HEK293 (cell line): ENCODE measurements around the gene MMP1.

ENCODE experiments used
- CTCF ChIA-PET: fragments of 350-600 bp; formaldehyde crosslinking; extraction: SDS; loops from one replicate; lab custom pipeline; 2021; ENCODE audit warnings: antibody characterized with exemption; lab: Yijun Ruan, JAX
- POLR2A ChIA-PET: fragments of 300-600 bp; formaldehyde crosslinking; extraction: SDS; loops from one replicate; lab custom pipeline; 2020; ENCODE audit warnings: antibody characterized with exemption, inconsistent platforms; lab: Yijun Ruan, JAX
- H3K27ac ChIP-seq: fragments of 200-500 bp; sonication (Bioruptor generic); 2 replicates; pipeline ENCODE4 v1.5.1; 2014; ENCODE audit warnings: low read depth, low read length, control low read depth, inconsistent platforms; ENCODE audit errors: extremely low read depth
- H3K36me3 ChIP-seq, 2 experiments: fragments of 200-500 bp in 1 of 2; sonication (Bioruptor generic) in 1 of 2; 1 replicate in 1 of 2; 2 replicates in 1 of 2; pipeline ENCODE4 v1.5.1; 2014 to 2017; ENCODE audit warnings: inconsistent platforms in 2 of 2, low read length in 2 of 2; ENCODE audit not compliant: control insufficient read depth in 2 of 2, insufficient read depth in 1 of 2
- H3K4me1 ChIP-seq: fragments of 200-500 bp; sonication (Bioruptor generic); 2 replicates; pipeline ENCODE4 v1.5.1; 2014; ENCODE audit warnings: mild to moderate bottlenecking, low read length, inconsistent platforms; ENCODE audit not compliant: control insufficient read depth, insufficient read depth
- H3K4me3 ChIP-seq: 2 replicates; pipeline ENCODE4 v1.5.1; 2011; ENCODE audit warnings: low read depth, mild to moderate bottlenecking, control low read depth, low read length, moderate library complexity
- H3K9me3 ChIP-seq: fragments of 200-500 bp; sonication (Bioruptor generic); 2 replicates; pipeline ENCODE4 v1.5.1; 2014; ENCODE audit warnings: low read depth, low read length, inconsistent platforms; ENCODE audit not compliant: control insufficient read depth, insufficient read depth
- EGR2 ChIP-seq: fragments of 450-650 bp; formaldehyde crosslinking; IDR thresholded peaks from 2 replicates; pipeline ENCODE4 v1.5.1; 2016; ENCODE audit warnings: low read depth, missing biosample characterization, missing genetic modification characterization
- GLIS1 ChIP-seq: fragments of 450-650 bp; formaldehyde crosslinking; IDR thresholded peaks from 2 replicates; pipeline ENCODE4 v1.5.1; 2016; ENCODE audit warnings: missing biosample characterization, missing genetic modification characterization
- HOXC10 ChIP-seq: sonication (generic); formaldehyde crosslinking; IDR thresholded peaks from 2 replicates; pipeline ENCODE4 v1.8.1; 2023; ENCODE audit warnings: mild to moderate bottlenecking, missing genetic modification reagents
- HOXD13 ChIP-seq: sonication (generic); formaldehyde crosslinking; IDR thresholded peaks from 2 replicates; pipeline ENCODE4 v1.8.0; 2022; ENCODE audit warnings: missing genetic modification reagents, borderline replicate concordance
- PRDM1 ChIP-seq: fragments of 450-650 bp; formaldehyde crosslinking; IDR thresholded peaks from 2 replicates; pipeline ENCODE4; 2016; ENCODE audit warnings: missing biosample characterization, missing genetic modification characterization
- PRDM4 ChIP-seq: fragments of 450-650 bp; formaldehyde crosslinking; IDR thresholded peaks from 2 replicates; pipeline ENCODE4 v1.5.1; 2017; ENCODE audit warnings: missing biosample characterization, missing genetic modification characterization
- ZBTB1 ChIP-seq: fragments of 450-650 bp; formaldehyde crosslinking; IDR thresholded peaks from 2 replicates; pipeline ENCODE4 v1.5.1; 2016; ENCODE audit warnings: missing biosample characterization, missing genetic modification characterization
- ZBTB26 ChIP-seq: fragments of 450-650 bp; formaldehyde crosslinking; optimal IDR thresholded peaks from 2 replicates; pipeline ENCODE3; 2016; ENCODE audit warnings: missing biosample characterization, mild to moderate bottlenecking, missing genetic modification characterization
- ZNF24 ChIP-seq: fragments of 450-650 bp; formaldehyde crosslinking; IDR thresholded peaks from 2 replicates; pipeline ENCODE4 v1.5.1; 2016; ENCODE audit warnings: missing biosample characterization, missing genetic modification characterization
- ZNF354C ChIP-seq: fragments of 450-650 bp; formaldehyde crosslinking; IDR thresholded peaks from 2 replicates; pipeline ENCODE4 v1.5.1; 2016; ENCODE audit warnings: missing biosample characterization, missing genetic modification characterization, low read depth, borderline replicate concordance
- ZNF37A ChIP-seq: fragments of 450-650 bp; IDR thresholded peaks from 2 replicates; pipeline ENCODE4 v1.5.1; 2018; ENCODE audit warnings: missing biosample characterization, missing genetic modification characterization
- ZNF621 ChIP-seq: fragments of 450-650 bp; formaldehyde crosslinking; IDR thresholded peaks from 2 replicates; pipeline ENCODE4 v1.5.1; 2017; ENCODE audit warnings: missing biosample characterization, missing genetic modification characterization
- ZNF692 ChIP-seq: fragments of 450-650 bp; formaldehyde crosslinking; IDR thresholded peaks from 2 replicates; pipeline ENCODE4 v1.5.1; 2016; ENCODE audit warnings: missing biosample characterization, missing genetic modification characterization
- ZNF768 ChIP-seq: fragments of 450-650 bp; formaldehyde crosslinking; IDR thresholded peaks from 2 replicates; pipeline ENCODE4 v1.5.1; 2018; ENCODE audit warnings: missing biosample characterization, mild to moderate bottlenecking, missing genetic modification characterization
- ZSCAN18 ChIP-seq: fragments of 450-650 bp; formaldehyde crosslinking; IDR thresholded peaks from 2 replicates; pipeline ENCODE4 v1.5.1; 2016; ENCODE audit warnings: missing biosample characterization, missing genetic modification characterization
- ZSCAN5A ChIP-seq: fragments of 450-650 bp; formaldehyde crosslinking; IDR thresholded peaks from 2 replicates; pipeline ENCODE4 v1.5.1; 2016; ENCODE audit warnings: missing biosample characterization, missing genetic modification characterization

MMP1 gene

GRCh38 chr11:102840018-102840417 is 42.1 kb upstream of the MMP1 start:
- POLR2A ChIA-PET: no interaction called here
- TF ChIP-seq GLIS1 (tag by site-specific recombination) (peak; percentile 78), ZNF354C (no peak)
- no peak overlapping the region for H3K27ac ChIP-seq
- H3K4me3 ChIP-seq: no peak overlapping the region
- no peaks in the 10 kb centered on the region for H3K9me3 ChIP-seq
- no peaks in the 10 kb centered on the region for H3K36me3 ChIP-seq
- CTCF ChIA-PET: no interaction called here
- no peaks in the 10 kb centered on the region; the same call in 1 of the 2 replicates for H3K4me1 ChIP-seq

- H3K9me3 ChIP-seq: no peaks in the 10 kb centered on the region
- CTCF ChIA-PET: no interaction called here
- TF ChIP-seq PRDM1 (tag by site-specific recombination): no peak
- TF ChIP-seq HOXD13 (CRISPR knock-in tag): no peak
- TF ChIP-seq ZNF621 (tag by site-specific recombination): no peak
- no peak for TF ChIP-seq HOXC10 (CRISPR knock-in tag)
- no peak for TF ChIP-seq ZNF768 (tag by site-specific recombination)
- no peak for TF ChIP-seq ZSCAN5A (tag by site-specific recombination)
- TF ChIP-seq ZNF37A: no peak
- no peak for TF ChIP-seq PRDM4 (tag by site-specific recombination)
- no peak for TF ChIP-seq EGR2 (tag by site-specific recombination)
- TF ChIP-seq ZBTB26 (tag by site-specific recombination): no peak
- TF ChIP-seq ZSCAN18: no peak
- no peak for TF ChIP-seq ZBTB1 (tag by site-specific recombination)
- TF ChIP-seq ZNF24 (tag by site-specific recombination): no peak
- TF ChIP-seq ZNF692: no peak
- POLR2A ChIA-PET: no interaction called here
- H3K36me3 ChIP-seq: no peaks in the 10 kb centered on the region
- no peaks in the 10 kb centered on the region; the same call in 1 of the 2 replicates for H3K4me1 ChIP-seq
- H3K27ac ChIP-seq: no peak overlapping the region
- no peak overlapping the region for H3K4me3 ChIP-seq
Observed at GRCh38 chr11:102837646-102838045, 39.7 kb upstream of the MMP1 start.
